Right kidney (tissue), 1 donor: ENCODE results near the gene ASCC1.
"Not testable (repeated sequence)": the region's sequence is repeated elsewhere in the genome, so short reads cannot be mapped to it uniquely, and the experiment has no call there.

ENCODE experiments used
- DNase-seq: peaks from one replicate; pipeline ENCODE4 v3.0.0-alpha.2; 2016

The ASCC1 gene

DNA sequence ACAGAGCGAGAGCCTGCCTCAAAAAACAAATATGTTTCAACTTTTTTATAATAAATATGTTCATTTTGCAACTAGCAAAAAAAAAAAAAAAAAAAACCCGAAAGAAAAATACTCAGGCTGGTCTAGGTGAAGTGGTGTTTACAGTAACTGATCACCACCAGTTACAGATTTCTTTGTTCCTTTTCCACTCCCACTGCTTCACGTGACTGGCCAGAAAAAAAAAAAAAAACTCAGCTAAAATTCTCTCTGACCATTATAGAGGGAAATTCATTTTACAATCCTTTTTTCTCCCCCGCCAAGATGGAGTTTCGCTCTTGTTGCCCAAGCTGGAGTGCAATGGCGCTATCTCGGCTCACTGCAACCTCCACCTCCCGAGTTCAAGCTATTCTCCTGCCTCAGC lies 4.6 kb upstream of the ASCC1 start:
- DNase-seq, result no peak

DNA sequence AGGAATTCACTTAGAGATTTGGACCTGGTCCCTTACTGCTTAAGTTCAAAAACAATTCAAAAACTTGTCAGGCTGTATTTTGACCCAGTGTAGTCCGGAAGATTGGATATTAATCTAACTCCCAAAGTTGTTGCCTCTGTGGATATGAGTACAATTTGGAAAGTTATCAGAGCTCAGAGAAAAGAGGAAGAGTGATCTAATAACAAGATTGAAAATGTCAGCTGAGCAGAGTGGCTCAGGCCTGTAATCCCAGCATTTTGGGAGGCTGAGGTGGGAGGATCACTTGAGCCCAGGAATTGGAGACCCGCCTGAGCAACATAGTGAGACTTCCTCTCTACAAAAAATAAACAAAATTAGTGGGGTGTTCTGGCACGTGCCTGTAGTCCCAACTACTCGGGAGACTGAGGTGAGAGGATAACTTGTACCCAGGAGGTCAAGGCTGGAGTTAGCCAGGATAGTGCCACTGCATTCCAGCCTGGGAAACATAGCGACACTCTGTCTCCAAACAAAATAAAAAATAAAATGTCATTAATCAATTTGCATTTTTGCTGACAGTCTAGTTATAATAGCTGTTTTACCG lies 3.2 kb upstream of the ASCC1 start:
- DNase-seq, result no peak

DNA sequence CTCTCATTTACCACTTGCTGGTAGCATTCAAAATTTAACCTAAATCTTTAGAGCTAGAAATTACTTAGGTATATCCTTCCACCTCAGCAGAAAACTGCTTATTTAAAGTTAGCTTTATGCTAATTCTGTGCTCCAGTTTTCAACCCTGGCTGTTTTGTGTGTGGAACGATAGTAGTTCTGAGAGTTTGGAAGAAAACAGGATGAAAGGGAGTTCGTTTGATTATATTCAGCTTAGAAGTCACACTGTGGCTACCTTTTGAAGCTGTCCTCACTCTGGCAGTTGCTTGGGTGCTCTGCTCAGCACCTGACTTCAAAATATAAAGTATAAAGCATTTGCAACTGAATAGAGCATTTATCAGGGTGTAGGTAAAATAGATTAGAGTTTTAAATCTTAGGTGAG lies 2.6 kb upstream of the ASCC1 start:
- no peak for DNase-seq

DNA sequence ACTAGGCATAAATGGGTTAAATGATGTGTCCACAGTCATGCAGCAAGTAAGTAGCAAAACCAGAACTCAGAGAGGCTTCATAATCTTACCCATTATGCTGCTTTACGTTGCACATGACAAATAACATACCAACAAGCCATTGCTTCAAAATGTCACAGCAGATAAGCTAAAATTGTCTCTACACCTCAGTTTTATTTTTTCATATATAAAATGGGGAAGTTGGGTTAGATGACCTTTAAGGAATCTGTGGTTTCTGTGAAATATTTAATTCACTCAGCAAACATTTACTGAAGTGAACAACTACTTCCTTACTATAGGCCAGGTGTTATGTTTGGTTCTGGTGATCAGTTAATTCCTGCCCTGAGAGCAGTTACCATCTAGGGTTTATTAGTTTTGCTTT lies 2.2 kb upstream of the ASCC1 start:
- no peak for DNase-seq

DNA sequence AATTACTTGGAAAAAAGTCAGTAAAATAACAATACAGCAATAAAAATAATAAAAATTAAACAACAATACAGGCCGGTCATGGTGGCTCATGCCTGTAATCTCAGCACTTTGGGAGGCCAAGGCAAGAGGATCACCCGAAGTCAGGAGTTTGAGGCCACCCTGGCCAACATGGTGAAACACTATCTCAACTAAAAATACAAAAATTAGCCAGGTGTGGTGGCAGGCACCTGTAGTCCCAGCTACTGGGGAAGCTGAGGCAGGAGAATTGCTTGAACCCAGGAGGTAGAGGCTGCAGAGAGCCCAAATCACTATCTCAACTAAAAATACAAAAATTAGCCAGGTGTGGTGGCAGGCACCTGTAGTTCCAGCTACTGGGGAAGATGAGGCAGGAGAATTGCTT lies 4.2 kb downstream of the ASCC1 start:
- DNase-seq, result not testable (repeated sequence)

DNA sequence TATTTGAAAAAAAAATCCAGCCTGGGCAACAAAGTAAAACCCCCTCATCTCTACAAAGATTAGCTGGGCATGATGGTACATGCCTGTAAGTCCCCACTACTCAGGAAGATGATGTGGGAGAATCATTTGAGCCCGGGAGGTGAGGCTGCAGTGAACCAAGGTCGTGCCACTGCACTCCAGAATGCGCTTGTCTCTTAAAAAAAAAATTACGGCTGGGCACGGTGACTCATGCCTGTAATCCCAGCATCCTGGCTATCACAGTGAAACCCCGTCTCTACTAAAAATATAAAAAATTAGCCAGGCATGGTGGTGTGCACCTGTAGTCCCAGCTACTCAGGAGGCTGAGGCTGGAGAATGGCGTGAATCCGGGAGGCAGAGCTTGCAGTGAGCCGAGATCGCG lies 4.7 kb downstream of the ASCC1 start:
- DNase-seq, result not testable (repeated sequence)

DNA sequence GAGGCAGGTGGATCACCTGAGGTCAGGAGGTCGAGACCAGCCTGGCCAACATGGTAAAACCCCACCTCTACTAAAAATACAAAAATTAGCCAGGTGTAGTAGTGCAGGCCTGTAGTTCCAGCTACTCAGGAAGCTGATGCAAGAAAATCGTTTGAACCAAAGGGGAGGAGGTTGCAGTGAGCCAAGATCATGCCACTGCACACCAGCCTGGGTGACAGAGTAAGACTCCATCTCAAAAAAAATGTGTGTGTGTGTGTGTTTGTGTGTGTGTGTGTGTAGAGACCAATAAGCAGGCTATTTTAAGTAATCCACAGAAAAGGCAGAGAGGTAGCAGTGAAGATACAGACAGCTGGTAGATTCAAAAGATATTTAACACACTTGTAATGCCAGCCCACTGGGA lies 7.5 kb downstream of the ASCC1 start:
- DNase-seq, result not testable (repeated sequence)

DNA sequence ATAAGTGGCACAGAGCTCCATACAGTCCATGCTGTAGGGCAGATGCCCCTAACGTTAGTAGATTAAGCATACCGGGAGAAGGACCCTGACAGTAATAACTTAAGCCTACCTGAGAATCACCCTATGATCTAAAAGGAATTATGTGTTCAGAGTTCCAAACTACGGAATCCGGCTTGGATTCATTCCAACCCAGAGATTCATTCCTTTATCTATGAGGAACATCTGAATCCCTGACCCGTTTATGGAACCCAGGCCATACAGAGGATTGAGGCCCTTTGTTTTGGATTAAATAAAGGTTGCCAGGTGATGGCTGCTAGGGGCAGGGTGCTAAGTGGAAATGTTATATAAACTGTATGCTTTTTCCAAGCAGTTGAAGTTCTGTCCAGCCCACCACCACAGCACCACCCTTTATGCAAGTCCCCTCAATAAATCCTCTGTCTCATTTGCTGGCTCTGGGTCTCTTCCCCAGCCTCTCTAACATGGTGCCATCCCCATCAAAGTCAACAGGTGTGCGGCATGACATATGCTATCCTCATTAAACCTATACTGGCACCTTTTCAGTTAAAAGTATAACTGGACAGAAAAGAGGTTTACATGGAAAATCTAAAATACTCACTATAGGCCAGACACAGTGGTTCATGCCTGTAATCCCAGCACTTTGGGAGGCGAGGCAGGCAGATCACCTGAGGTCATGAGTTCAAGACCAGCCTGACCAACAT lies 9.4 kb downstream of the ASCC1 start:
- no peak for DNase-seq

DNA sequence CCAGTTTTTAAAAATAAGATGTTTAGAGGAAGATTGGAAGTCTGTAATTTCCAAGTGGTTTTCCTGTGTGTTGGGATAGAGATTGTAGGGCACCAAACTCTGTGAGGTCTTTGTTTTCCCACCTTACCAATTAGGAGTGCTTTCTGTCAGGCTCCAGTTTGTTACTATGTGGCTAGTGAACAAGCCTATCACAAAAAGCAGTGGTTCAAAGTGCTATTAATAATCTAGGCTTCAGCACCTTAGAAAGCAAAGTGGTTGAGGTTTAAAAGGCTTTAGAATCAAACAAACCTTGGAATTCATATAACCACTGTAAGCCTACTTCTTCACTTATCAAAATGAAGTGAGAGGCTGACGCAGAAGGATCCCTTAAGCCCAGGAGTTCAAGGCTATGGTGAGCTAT lies 11.4 kb downstream of the ASCC1 start:
- DNase-seq, result no peak

DNA sequence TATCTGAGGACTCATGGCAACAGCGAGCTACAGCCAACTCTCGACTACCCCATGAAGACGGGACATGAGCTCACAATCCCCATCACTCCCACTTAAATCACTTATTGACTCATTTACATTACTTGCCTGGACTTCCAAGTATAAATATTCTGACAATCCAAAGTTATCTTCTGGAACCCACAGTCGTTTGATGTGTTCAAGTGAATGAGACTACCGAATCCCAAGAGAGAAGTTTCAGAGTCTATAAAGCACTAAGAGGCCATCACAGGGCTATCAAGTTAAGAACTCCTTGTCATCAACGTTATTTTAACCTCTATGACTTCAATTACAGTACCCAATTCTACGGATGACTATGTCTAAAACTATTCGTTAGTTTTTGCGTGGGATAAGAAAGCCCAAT lies 11.8 kb downstream of the ASCC1 start:
- DNase-seq, result no peak

DNA sequence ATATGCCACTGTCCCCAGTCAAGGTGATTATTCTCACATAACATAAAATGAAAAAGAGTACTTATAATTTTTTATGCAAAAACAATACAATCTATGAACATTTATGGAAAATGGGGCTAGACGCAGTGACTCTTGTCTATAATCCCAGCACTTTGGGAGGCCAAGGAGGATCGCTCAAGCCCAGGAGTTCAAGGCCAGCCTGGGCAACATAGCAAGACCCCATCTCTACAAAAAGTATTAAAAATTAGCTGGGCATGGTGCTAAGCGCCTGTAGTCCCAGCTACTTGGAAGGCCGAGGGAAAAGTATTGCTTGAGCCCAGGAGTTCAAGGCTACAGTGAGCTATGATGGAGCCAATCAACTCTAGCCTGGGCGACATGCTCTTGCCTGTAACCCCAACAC lies 14.8 kb downstream of the ASCC1 start:
- no peak for DNase-seq

DNA sequence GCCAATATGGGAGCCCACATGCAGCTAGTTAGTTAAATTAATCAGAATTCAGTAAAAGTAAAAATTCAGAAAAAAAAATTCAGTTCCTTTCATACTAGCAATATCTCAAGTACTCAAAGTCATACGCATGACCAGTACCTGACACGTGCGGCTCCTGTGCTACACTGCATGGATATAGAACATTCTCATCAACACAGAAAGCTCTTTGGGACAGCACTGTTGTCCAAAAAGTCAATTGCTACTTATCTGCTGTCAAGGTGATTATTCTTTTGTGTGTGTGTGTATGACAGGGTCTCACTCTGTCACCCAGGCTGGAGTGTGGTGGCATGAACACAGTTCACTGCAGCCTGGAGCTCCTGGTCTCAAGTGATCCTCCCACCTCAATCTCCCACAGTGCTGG lies 15.2 kb downstream of the ASCC1 start:
- DNase-seq, result no peak

DNA sequence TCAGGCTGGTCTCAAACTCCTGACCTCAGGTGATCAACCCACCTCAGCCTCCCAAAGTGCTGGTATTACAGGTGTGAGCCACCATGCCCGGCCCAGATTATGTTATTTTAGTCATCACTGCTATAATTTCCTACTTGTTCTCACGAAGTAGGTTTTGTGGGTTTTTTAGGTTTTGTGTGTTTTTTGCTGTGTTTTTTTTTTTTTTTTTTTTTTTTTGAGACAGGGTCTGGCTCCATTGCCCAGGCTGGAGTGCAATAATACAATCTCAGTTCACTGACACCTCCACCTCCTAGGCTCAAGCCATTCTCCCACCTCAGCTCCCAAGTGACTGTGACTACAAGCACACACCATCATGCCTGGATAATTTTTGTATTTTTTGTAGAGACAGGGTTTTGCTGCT lies 21.1 kb downstream of the ASCC1 start:
- no peak for DNase-seq

DNA sequence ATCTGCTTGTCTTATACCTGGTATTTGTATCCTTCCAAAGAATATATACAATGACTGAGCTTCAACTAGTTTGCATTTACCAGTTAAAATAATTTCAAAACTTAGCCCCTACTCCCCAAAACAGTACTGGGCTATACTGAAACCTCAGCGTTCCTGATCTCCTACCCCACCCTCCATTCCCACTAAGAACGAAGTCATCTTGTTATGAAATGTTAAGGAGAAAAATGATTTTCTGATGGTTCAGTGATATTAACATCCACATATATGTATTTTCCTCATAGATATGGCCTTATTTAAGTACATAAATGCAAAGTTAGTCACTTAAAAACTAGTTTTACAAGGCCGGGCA lies 29.1 kb downstream of the ASCC1 start:
- no peak for DNase-seq

DNA sequence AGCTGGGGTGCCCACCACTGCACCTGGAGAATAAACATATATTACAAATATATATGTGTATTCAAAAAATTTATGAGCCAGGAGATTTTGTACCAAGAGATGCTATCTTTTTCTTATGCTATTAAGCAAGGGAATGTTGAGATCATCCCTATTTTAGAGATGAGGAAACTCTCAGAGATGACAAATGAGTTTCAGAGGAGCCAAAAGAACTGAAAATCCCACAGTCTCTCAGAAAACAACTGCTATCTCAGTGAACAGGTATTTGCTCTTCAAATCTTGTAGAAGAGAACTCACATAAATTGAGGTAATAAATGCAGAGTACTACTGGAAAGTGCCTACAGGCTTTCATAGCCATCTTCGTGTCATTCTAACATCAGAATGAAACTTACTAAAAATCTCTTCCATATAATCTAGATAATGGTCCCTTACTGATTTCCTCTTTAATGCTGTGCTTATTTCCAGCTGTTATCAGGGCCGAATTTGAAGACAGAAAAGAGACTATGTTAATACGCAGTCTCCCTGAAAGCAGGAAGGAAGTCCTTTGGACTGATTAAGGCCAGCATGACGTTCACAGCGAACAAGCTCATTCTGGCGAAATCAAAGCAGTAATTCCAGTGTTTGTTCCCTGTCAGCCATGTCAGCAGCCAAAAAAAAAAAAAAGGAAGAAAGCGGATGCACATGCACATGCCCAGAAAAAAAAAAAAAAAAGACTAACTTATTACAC lies 29.7 kb downstream of the ASCC1 start:
- no peak for DNase-seq

DNA sequence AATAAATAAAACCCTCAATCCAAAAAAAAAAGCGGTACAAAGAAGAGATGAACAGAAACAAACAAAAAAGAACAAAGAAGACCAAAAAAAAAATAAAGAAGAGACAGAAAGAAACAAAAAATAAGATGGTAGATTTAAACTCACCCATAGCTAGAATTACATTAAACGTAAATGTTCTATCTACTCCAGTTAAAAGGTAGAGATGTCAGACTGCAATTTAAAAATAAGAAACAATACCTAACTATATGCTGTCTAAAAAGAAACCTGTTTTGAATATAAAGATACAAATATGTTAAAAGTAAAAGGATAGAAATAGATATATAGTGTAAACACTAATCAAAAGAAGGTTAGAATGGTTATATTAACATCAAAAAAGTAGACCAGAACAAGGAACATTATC lies 31.9 kb downstream of the ASCC1 start:
- DNase-seq, result no peak

DNA sequence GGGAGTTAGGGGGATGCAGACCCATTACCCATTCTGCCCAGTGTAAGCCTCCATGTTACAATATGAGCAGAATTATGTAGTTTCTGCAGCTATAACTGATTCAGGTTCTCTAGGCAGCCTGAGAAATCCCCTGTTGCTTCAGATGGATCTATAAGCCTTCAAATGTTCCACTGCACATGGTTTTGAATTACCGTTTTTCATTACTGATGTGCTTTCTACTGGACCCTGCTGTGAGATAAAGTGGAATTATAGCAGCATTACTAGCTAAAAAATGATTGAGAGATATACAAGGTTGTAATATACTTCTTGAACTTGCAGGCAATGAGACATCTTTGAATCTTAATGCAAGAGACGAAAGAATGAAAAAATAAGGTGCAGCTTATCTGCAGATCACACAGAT lies 38.6 kb downstream of the ASCC1 start:
- no peak for DNase-seq

DNA sequence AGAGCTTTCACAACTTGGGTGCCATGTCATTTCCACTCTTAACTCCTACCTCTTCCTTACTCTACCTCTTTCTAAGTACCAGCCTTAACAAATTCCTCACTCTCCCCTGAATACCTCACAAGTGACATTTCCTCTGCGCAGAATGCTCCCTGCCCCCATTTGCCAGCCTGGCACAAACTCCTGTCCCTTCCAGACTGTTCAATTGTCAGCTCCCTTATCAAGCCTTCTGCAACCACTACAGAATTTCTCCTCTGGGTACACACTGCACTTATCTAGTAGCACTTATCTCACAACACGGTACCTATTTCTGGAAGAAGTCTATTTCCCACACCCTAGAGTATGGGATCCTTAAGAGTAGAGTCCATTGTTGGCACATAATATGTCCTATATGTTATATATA lies 39.4 kb downstream of the ASCC1 start:
- DNase-seq, result no peak

DNA sequence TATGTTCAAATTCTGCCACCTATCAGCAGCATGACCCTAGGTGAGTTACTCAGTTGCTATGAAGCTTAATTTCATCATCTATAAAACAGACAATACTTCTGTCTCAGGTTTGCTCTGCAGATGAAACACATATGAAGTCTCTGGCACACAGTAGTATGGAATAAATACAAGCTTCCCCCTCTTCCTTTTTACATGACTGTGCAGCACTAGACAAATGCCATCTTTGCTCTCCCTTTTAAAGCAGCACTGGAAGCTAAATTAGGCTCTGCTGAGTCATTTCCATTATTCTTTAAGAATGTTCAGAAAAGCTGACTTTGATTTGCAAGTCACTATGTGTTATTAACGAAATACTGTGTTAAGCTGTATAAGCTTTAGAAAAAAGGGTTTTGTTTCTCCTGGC lies 40.9 kb downstream of the ASCC1 start:
- no peak for DNase-seq

DNA sequence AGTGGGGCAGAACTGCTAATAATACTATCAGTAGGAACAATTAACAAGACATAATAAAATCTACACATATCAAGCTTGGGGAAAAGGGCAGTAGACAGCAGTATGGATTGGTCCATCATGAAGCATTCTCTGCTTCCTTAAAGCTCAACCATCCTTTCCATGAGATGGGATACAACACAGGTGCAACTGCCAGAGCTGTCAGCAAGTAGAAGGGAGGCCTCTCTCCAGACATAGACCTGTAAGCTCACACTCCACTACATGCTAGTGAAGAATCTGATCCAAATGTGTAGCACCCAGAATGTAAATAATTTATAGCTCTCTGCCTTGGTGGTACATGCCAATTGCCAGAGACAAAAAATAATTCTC lies 41.8 kb downstream of the ASCC1 start:
- DNase-seq, result no peak

DNA sequence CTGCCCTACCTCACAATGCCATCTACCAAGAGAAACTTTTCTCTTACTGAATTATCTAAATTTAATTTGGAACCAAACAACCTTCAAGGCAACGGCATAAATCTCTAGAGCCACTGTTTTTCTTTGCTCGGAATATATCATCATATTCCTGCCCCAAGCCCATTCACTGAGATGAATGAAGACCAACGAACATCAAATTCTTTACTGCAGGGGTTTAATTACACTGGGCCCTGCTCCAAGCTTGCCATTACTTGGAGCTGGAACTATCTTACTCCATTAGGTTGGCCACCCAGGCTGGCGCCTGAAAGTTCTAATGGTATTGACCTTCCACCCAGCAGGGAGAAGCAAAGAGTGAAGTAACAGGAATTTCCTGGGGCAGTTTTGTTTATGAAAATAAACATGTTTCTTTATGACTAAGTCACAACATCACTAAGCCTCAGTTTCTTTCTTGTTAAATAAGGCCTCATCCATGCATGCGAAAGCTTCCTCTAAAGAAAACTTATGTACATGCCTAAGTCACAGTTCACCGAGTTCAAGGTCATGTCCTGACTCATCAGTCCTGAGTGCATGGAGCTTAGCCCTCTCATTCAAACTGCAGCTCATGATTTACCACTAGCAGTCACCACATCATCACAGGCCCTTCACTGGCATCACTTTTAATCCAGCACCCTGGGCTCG lies 42.3 kb downstream of the ASCC1 start:
- DNase-seq, result no peak

DNA sequence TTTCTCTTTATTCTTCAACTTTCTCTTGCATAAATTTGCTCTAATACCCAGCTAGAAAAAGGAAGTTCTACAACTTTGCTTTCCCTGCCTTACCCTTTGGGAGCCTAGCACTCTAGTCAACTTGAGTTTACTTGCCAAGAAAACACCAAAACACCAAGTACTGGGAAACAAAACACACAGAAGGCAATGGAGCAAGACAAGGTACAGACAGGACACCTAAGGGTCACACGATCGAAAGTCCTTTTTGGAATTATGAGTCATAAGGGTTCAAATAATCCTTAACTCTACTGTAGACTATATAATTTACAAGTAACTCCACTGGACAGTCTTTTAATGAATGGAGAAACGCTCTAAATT lies 42.8 kb downstream of the ASCC1 start:
- no peak for DNase-seq

DNA sequence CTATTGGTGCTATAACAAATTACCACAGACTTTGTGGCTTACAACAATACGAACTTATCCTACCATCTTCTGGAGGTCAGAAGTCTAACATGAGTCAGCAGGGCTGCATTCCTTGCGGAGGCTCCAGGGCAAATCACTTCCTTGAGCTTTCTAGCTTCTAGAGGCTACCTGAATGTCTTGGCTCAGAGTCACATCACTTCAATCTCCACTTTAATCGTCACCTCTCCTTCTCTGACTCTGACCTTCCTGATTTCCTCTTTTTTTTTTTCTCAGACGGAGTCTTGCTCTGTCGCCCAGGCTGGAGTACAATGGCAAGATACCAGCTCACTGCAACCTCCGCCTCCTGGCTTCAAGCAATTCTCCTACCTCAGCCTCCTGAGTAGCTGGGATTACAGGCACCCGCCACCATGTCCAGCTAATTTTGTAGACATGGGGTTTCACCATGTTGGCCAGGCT lies 44.9 kb downstream of the ASCC1 start:
- DNase-seq, result no peak

DNA sequence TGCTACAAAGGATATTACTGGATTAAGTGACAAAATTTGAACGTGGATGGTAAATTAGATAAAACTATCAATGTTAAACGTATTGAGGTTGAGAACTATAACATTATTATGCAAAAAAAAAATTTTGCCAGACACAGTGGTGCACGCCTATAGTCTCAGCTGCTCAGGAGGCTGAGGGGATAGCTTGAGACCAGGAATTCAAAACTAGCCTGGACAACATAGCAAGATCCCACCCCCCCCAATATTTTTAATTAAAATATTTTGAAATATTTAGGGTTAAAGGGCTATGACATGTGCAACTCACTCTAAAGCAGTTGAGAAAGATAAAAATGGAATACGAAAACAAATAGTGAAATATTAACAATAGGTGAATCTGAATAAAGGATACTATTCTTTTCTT lies 45.3 kb downstream of the ASCC1 start:
- DNase-seq, result no peak
